HepG2 (cell line): ENCODE data around the gene TAF8. TPM values are rescaled to one million over a fixed set of nuclear protein-coding genes. Genes with fewer than 3 reads are reported as not detected.

Experiments
- BHLHE40 ChIP-seq: IDR thresholded peaks from 2 replicates; pipeline ENCODE4 v1.6.1; 2011; ENCODE audit warnings: low read length, improper control_type of control experiment
- CBX5 ChIP-seq: sonication (generic); formaldehyde crosslinking; IDR thresholded peaks from 2 replicates; pipeline ENCODE4 v1.4.0; 2020; ENCODE audit warnings: missing genetic modification reagents, borderline replicate concordance
- ELF4 ChIP-seq: sonication (generic); formaldehyde crosslinking; IDR thresholded peaks from 2 replicates; pipeline ENCODE4 v1.5.0; 2020; ENCODE audit warnings: missing genetic modification reagents, mild to moderate bottlenecking, moderate library complexity, borderline replicate concordance
- FOXA1 ChIP-seq, 2 experiments: fragments of 450-650 bp in 1 of 2; sonication (generic) in 1 of 2; formaldehyde crosslinking in 1 of 2; IDR thresholded peaks; 2 replicates each; pipeline versions ENCODE4 v1.4.0 to v1.6.1; 2016 to 2020; ENCODE audit warnings: missing genetic modification reagents in 1 of 2
- IKZF4 ChIP-seq: sonication (generic); formaldehyde crosslinking; IDR thresholded peaks from 2 replicates; pipeline ENCODE4 v1.5.1; 2020; ENCODE audit warnings: borderline replicate concordance, mild to moderate bottlenecking, low read depth, missing genetic modification reagents; ENCODE audit errors: not compliant biosample characterization
- KLF11 ChIP-seq: IDR thresholded peaks from 2 replicates; pipeline ENCODE4 v1.6.1; 2016; ENCODE audit warnings: missing compliant biosample characterization
- KLF9 ChIP-seq: IDR thresholded peaks from 2 replicates; pipeline ENCODE4 v1.6.1; 2016; ENCODE audit warnings: low read depth
- MAFF ChIP-seq: IDR thresholded peaks from 2 replicates; pipeline ENCODE4 v1.6.1; 2011; ENCODE audit warnings: low read depth, low read length, improper control_type of control experiment
- MBD4 ChIP-seq: IDR thresholded peaks from 2 replicates; pipeline ENCODE4 v1.6.1; 2012; ENCODE audit warnings: low read length, inconsistent platforms, borderline replicate concordance
- MEIS2 ChIP-seq: sonication (generic); formaldehyde crosslinking; IDR thresholded peaks from 2 replicates; pipeline ENCODE4 v1.9.0; 2021; ENCODE audit warnings: mild to moderate bottlenecking, missing genetic modification reagents
- PLRG1 ChIP-seq: fragments of 450-650 bp; conservative IDR thresholded peaks from 2 replicates; pipeline ENCODE4 v1.6.1; 2016
- POGZ ChIP-seq: sonication (generic); formaldehyde crosslinking; IDR thresholded peaks from 2 replicates; pipeline ENCODE4 v1.4.0; 2020; ENCODE audit warnings: mild to moderate bottlenecking, missing genetic modification reagents
- RBM39 ChIP-seq: fragments of 200-400 bp; formaldehyde crosslinking; IDR thresholded peaks from one replicate; pipeline ENCODE4 v1.6.1; 2018; ENCODE audit warnings: antibody characterized with exemption, mild to moderate bottlenecking, low read depth, low read length; ENCODE audit not compliant: poor library complexity, severe bottlenecking
- STAG1 ChIP-seq: sonication (generic); formaldehyde crosslinking; IDR thresholded peaks from 2 replicates; pipeline ENCODE4 v1.4.0; 2020; ENCODE audit warnings: missing genetic modification reagents
- TFDP2 ChIP-seq: sonication (generic); formaldehyde crosslinking; IDR thresholded peaks from 2 replicates; pipeline ENCODE4 v1.4.0; 2020; ENCODE audit warnings: missing genetic modification reagents
- THAP7 ChIP-seq: sonication (generic); formaldehyde crosslinking; IDR thresholded peaks from 2 replicates; pipeline ENCODE4 v1.8.1; 2023; ENCODE audit warnings: mild to moderate bottlenecking, missing genetic modification reagents
- TMF1 ChIP-seq: sonication (generic); formaldehyde crosslinking; IDR thresholded peaks from 2 replicates; pipeline ENCODE4 v1.8.1; 2022; ENCODE audit warnings: low read depth, missing genetic modification reagents
- ZNF225 ChIP-seq: sonication (generic); formaldehyde crosslinking; IDR thresholded peaks from 2 replicates; pipeline ENCODE4 v1.4.0; 2020; ENCODE audit warnings: mild to moderate bottlenecking, missing genetic modification reagents
- ZNF264 ChIP-seq: sonication (generic); formaldehyde crosslinking; IDR thresholded peaks from 2 replicates; pipeline ENCODE4 v1.4.0; 2020; ENCODE audit warnings: missing genetic modification reagents
- ZNF276 ChIP-seq: sonication (generic); formaldehyde crosslinking; IDR thresholded peaks from 2 replicates; pipeline ENCODE4 v1.4.0; 2020; ENCODE audit warnings: mild to moderate bottlenecking, low read depth, missing genetic modification reagents
- ZNF362 ChIP-seq: sonication (generic); formaldehyde crosslinking; IDR thresholded peaks from 2 replicates; pipeline ENCODE4 v1.4.0; 2020; ENCODE audit warnings: missing genetic modification reagents, mild to moderate bottlenecking, borderline replicate concordance
- ZNF597 ChIP-seq: sonication (generic); formaldehyde crosslinking; IDR thresholded peaks from 2 replicates; pipeline ENCODE4 v1.5.0; 2020; ENCODE audit warnings: missing genetic modification reagents
- ZNF75D ChIP-seq: sonication (generic); formaldehyde crosslinking; IDR thresholded peaks from 2 replicates; pipeline ENCODE4 v1.8.1; 2023; ENCODE audit warnings: missing genetic modification reagents, mild to moderate bottlenecking, borderline replicate concordance
- ZNF768 ChIP-seq: sonication (generic); formaldehyde crosslinking; IDR thresholded peaks from 2 replicates; pipeline ENCODE4 v1.4.0; 2020; ENCODE audit warnings: missing genetic modification reagents
- polyA plus RNA-seq, 8 experiments: library from polyadenylated mRNA; depleted of rRNA in 3 of 8; stranded (reverse) in 7 of 8; unstranded in 1 of 8; fragments of >200 nt; fragmentation: Illumina TruSeq in 4 of 8; extraction: Trizol in 4 of 8; gene quantifications; 2 replicates each; pipeline versions ENCODE4 v1.2.1 to v1.2.3, GENCODE V29; 2011 to 2016; ENCODE audit warnings: low read depth in 4 of 8, missing spikeins in 1 of 8, mixed read lengths in 1 of 8; ENCODE audit not compliant: insufficient read depth in 1 of 8
- total RNA-seq, 5 experiments: library from RNA; depleted of rRNA; stranded (reverse); fragments of >200 nt; fragmentation: Illumina TruSeq; extraction: Trizol; gene quantifications; 2 replicates each; pipeline ENCODE4 v1.2.3, GENCODE V29; 2016; ENCODE audit warnings: low read depth in 1 of 5

Gene TAF8
- total and polyA plus RNA-seq, 2 of the 13 experiments (the other 11 are each of a cell fraction or from before 2014, with no cell fraction given), result 25.2 to 25.8 TPM

GRCh38 chr6:42100029-42100901, 49.9 kb downstream of the TAF8 start (continued):
- peak; percentile 31; the same call in 1 of the 2 replicates for TF ChIP-seq MAFF
- TF ChIP-seq THAP7 (CRISPR knock-in tag), result no peak
- no peak for TF ChIP-seq TFDP2 (CRISPR knock-in tag)
- no peak for TF ChIP-seq PLRG1
- TF ChIP-seq TMF1 (CRISPR knock-in tag), result no peak
- no peak for TF ChIP-seq KLF9 (CRISPR knock-in tag)
- no peak for TF ChIP-seq ZNF597 (CRISPR knock-in tag)
- no peak for TF ChIP-seq MEIS2 (CRISPR knock-in tag)
- no peak for TF ChIP-seq ZNF768 (CRISPR knock-in tag)
- TF ChIP-seq CBX5 (CRISPR knock-in tag), result no peak
- no peak for TF ChIP-seq ZNF362
- no peak for TF ChIP-seq KLF11
- TF ChIP-seq STAG1 (CRISPR knock-in tag), result no peak
- TF ChIP-seq ELF4 (CRISPR knock-in tag), result no peak
- no peak for TF ChIP-seq POGZ
- no peak for TF ChIP-seq FOXA1 (IDR thresholded peaks at IDR 0.05)
- TF ChIP-seq FOXA1 (CRISPR knock-in tag; IDR thresholded peaks at IDR 0.05), result no peak
- no peak for TF ChIP-seq IKZF4 (CRISPR knock-in tag)
- TF ChIP-seq ZNF264 (CRISPR knock-in tag), result no peak
- no peak for TF ChIP-seq BHLHE40
- no peak for TF ChIP-seq ZNF75D
- no peak for TF ChIP-seq ZNF225 (CRISPR knock-in tag)
- no peak for TF ChIP-seq RBM39
- no peak for TF ChIP-seq MBD4
- TF ChIP-seq ZNF276 (CRISPR knock-in tag), result no peak
